GM12865 (cell line): ENCODE measurements around the gene ARHGEF2.

Experiments
- DNase-seq: peaks from one replicate; pipeline ENCODE4 v3.0.0; 2010; ENCODE audit warnings: low read depth
- H3K4me3 ChIP-seq: 2 replicates; pipeline ENCODE4 v1.5.1; 2011; ENCODE audit warnings: mild to moderate bottlenecking, low read depth, low read length, control low read depth
- TF ChIP-seq, protein P1 (sequence below): IDR thresholded peaks from 2 replicates; pipeline ENCODE4 v1.5.1; 2011; ENCODE audit warnings: low read length, control low read depth, low read depth, inconsistent platforms; ENCODE audit not compliant: insufficient read depth; ENCODE audit errors: missing control alignments

ARHGEF2 gene

DNA sequence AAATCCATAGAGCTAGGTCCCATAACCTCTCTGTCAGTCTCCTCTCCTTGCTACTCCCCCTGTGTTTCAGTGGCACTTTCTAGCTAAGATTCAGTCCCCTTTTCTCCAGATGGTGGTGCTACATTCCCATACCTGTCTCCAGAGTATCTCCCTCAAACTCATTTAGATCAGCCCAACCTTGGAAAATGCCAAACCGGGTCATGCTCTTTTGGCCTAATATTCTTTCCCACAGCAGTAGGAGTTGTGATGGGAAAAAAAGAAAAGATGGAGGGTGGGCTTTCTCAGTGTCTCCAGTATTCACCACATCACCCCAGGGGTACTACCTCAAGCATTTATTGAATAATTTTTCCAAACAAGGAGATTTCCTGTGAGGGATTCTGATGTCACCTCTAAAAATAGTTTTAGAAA is 40.1 kb downstream of the ARHGEF2 start:
- peak; percentile 77 for DNase-seq
- TF ChIP-seq, protein P1, sequence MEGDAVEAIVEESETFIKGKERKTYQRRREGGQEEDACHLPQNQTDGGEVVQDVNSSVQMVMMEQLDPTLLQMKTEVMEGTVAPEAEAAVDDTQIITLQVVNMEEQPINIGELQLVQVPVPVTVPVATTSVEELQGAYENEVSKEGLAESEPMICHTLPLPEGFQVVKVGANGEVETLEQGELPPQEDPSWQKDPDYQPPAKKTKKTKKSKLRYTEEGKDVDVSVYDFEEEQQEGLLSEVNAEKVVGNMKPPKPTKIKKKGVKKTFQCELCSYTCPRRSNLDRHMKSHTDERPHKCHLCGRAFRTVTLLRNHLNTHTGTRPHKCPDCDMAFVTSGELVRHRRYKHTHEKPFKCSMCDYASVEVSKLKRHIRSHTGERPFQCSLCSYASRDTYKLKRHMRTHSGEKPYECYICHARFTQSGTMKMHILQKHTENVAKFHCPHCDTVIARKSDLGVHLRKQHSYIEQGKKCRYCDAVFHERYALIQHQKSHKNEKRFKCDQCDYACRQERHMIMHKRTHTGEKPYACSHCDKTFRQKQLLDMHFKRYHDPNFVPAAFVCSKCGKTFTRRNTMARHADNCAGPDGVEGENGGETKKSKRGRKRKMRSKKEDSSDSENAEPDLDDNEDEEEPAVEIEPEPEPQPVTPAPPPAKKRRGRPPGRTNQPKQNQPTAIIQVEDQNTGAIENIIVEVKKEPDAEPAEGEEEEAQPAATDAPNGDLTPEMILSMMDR, result peak; percentile 70
- H3K4me3 ChIP-seq, result no peak overlapping the region

DNA sequence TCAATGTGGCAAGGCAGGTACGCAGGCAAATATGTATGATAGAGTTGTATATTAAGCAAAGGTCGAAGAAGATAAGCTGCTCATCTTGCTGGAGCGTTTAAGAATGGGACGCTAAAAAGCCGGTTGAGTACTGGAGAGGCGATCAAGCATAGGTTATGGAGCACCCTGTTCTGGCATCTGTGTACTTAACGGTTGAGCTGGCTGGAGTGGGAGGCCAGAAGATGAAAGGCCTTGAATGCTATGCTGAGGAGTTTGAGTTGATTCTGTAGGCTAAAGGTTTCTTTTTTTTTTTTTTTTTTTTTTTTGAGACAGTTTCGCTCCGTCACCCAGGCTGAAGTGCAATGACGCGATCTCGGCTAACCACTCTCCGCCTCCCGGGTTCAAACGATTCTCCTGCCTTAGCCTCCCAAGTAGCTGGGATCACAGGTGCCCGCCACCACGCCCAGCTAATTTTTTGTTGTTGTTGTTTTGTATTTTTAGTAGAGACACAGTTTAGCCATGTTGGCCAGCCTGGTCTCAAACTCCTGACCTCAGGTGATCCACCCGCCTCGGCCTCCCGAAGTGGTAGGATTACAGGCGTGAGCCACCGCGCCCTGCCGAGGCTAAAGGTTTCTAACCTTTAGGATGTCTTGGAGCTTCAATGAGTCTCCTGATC is 43.3 kb downstream of the ARHGEF2 start:
- no peak for DNase-seq
- TF ChIP-seq, protein P1, result no peak
- H3K4me3 ChIP-seq, result peak overlapping the region; percentile 71

DNA sequence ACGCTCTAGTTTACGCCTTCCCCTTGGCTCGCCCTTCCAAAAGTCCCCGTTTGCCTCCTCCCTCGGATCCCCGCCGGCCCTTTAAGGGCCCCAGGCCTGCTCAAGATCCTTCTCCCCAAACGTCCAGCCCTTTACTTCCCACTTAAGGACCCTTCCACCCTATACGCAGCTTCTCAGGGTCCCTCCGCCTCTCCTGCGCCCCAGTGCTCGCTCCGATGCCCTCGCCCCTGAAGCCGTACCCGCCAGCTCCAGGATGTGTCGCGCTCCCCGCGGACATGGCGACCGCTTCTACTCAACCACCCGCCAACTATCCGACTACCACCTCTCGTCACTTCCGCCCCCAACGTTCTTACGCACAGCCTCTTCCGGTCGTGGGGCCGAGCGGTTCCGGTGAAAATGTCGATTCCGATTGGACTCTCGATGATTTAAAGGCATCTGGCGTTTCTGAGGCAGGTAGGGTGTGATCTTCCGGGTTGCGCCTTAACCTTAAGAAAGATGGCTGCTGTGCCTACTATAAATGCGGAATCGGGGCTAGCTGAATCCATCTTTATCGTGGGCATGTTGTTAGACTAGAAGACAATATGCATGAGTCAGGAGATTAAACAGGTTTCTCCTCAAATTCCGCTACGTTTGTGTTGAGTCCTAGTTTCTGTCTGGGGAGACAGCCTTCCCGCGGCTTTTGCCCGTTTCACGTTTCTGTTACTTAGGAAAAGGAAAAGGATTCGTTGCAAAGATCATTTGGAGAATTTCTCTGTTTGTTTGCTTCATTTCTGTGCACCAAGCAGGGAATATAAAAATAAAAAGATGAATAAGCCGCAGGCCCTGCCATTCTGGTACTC is 44.0 kb downstream of the ARHGEF2 start, which contains the start of gene KHDC4:
TSS of gene KHDC4 (minus strand) at position 317 of the 839 bp plus-strand sequence. CDS start at position 277, 40 bp downstream.
- TF ChIP-seq, protein P1, result peak; percentile 10
- H3K4me3 ChIP-seq, result peak within 1 kb of the TSS; percentile 71
- DNase-seq, result peak; percentile 99

DNA sequence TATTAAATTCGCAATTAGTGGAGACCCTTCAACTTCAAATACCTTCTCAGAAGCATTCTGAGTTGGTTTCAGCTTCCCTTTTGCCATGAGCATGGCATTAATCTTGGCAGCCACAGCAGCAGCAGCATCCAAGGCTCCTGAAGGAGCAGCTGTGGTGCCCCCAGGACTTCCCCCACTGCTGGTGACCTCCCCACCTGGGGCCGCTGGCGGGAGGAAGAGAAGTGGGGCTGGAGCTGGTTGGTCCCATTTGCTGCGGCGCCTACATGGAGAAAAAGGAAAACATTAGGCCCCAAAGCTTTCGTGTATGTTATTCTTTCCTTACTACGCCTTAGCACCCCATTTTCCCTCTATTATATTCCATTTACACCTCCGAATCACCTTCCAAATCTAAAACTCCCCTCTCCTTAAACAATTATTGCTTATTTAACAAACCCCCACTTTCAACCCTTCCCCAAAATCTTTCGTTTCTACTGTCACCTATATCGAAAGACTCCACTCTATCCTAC is 44.7 kb downstream of the ARHGEF2 start:
- TF ChIP-seq, protein P1, result no peak

DNA sequence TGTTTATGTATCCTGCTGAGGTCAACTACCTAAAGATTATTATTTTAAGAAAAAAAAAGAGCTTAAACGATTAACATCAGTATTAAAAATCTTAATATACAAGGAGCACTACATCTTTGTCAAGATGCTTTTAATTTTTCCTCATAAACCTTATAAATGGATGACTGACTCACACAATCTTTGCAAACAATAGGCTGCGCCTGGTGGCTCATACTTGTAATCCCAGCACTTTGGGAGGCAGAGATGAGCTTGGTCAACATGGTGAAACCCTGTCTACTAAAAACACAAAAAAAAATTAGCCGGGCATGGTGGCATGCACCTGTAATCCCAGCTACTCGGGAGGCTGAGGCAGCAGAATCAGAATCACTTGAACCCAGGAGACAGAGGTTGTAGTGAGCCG is 45.9 kb downstream of the ARHGEF2 start:
- peak overlapping the region; percentile 71 for H3K4me3 ChIP-seq
- DNase-seq, result no peak
- TF ChIP-seq, protein P1, result no peak

More for the DNA sequence above, 44.7 kb downstream of the ARHGEF2 start:
- H3K4me3 ChIP-seq, result peak overlapping the region; percentile 71
- no peak for DNase-seq

DNA sequence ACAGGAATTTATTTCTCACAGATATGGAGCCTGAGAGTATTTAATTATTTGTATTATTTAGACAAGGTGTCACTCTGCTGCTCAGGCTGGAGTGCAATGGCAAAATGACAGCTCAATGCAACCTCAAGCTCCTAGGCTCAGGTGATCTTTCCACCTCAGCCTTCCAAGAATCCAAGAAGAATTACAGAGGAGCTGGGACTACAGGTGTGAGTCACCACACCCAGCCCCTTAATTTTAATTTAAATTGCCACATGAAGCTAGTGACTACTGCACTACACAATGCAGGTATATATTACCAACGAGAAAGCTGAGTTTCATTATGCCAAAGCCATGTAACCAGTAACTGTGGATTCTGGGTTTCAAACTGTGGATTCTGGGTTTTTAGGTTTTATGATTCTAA is 46.3 kb downstream of the ARHGEF2 start:
- TF ChIP-seq, protein P1, result no peak
- no peak for DNase-seq
- H3K4me3 ChIP-seq, result peak overlapping the region; percentile 71
